Measurements from ENCODE around the gene MYO1D. TPM values are rescaled to one million over a fixed set of nuclear protein-coding genes. Genes with fewer than 3 reads are reported as not detected.

MYO1D gene
- total RNA-seq, 1 experiment from 2014 or later, result 29.9 TPM

DNA sequence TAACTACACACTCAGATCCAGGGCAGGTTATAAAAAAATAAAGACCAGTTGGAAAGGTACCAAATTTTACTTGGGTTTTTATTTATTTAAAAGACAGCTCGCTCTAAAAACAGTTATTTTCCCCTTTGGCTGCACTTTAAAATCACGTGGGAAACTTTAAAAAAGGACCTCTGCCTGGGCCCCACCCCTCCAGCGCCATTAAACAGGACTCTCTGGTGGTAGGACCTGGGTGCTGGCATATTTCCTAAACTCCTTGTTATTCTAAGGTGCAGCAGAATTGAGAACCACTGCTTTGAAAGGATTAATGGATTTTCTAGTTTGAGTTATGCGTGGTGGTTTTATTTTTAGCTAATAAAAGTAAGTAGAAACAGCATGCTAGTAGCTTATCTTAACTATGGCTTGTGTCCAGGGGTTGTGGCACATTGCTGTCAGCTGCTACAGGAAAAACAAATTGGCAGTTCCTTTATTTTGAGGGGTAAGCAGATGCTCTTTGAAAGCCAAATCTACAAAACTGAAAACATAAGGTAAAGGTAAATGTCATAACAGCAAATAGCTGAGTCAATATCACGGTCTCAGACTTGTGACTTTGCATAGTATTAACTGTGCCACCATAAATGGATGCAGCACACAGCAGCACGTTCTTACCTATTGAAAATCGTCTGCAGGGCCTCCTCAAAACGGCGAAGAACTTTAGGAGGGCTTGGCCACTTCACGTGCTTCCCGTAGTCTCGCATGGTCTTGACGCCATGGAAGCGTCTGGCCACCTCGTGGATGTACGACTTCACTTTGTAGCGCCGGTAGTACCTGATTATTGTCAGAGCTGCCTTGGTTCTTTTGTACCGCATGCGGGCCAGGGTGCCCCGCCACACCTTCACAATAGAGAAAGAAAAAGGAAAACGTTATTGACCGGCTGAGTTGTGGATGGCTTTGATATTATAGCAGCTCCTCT is 218.2 kb downstream of the MYO1D start:
- ATAC-seq (no peak), DNase-seq (ENCODE audit: low spot score) (no peak)
- no peaks in the 10 kb centered on the region for H3K4me1 Mint-ChIP-seq
- no peak overlapping the region for H3K27ac Mint-ChIP-seq
- POLR2A ChIA-PET, result no interaction called here
- H3K27me3 Mint-ChIP-seq (ENCODE audit: low read depth), result no peaks in the 10 kb centered on the region
- TF ChIP-seq ESRRA (CRISPR knock-in tag; IDR thresholded peaks at IDR 0.05; ENCODE audit: borderline replicate concordance), result no peak
- TF ChIP-seq CBFB (CRISPR knock-in tag; IDR thresholded peaks at IDR 0.05; ENCODE audit: low read depth), result no peak
- TF ChIP-seq CREB1 (CRISPR knock-in tag; IDR thresholded peaks at IDR 0.05), result no peak
- TF ChIP-seq ZNF138 (CRISPR knock-in tag; conservative IDR thresholded peaks at IDR 0.05), result no peak
- TF ChIP-seq, protein P1, sequence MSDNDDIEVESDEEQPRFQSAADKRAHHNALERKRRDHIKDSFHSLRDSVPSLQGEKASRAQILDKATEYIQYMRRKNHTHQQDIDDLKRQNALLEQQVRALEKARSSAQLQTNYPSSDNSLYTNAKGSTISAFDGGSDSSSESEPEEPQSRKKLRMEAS (CRISPR knock-in tag; IDR thresholded peaks at IDR 0.05), result no peak
- TF ChIP-seq, protein P2, sequence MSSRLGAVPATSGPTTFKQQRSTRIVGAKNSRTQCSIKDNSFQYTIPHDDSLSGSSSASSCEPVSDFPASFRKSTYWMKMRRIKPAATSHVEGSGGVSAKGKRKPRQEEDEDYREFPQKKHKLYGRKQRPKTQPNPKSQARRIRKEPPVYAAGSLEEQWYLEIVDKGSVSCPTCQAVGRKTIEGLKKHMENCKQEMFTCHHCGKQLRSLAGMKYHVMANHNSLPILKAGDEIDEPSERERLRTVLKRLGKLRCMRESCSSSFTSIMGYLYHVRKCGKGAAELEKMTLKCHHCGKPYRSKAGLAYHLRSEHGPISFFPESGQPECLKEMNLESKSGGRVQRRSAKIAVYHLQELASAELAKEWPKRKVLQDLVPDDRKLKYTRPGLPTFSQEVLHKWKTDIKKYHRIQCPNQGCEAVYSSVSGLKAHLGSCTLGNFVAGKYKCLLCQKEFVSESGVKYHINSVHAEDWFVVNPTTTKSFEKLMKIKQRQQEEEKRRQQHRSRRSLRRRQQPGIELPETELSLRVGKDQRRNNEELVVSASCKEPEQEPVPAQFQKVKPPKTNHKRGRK (CRISPR knock-in tag; IDR thresholded peaks at IDR 0.05; ENCODE audit: borderline replicate concordance), result no peak
- TF ChIP-seq, protein P3, sequence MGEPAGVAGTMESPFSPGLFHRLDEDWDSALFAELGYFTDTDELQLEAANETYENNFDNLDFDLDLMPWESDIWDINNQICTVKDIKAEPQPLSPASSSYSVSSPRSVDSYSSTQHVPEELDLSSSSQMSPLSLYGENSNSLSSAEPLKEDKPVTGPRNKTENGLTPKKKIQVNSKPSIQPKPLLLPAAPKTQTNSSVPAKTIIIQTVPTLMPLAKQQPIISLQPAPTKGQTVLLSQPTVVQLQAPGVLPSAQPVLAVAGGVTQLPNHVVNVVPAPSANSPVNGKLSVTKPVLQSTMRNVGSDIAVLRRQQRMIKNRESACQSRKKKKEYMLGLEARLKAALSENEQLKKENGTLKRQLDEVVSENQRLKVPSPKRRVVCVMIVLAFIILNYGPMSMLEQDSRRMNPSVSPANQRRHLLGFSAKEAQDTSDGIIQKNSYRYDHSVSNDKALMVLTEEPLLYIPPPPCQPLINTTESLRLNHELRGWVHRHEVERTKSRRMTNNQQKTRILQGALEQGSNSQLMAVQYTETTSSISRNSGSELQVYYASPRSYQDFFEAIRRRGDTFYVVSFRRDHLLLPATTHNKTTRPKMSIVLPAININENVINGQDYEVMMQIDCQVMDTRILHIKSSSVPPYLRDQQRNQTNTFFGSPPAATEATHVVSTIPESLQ (CRISPR knock-in tag; IDR thresholded peaks at IDR 0.05), result no peak
- no peak for TF ChIP-seq ZNF121 (CRISPR knock-in tag; IDR thresholded peaks at IDR 0.05)
- TF ChIP-seq, protein P4, sequence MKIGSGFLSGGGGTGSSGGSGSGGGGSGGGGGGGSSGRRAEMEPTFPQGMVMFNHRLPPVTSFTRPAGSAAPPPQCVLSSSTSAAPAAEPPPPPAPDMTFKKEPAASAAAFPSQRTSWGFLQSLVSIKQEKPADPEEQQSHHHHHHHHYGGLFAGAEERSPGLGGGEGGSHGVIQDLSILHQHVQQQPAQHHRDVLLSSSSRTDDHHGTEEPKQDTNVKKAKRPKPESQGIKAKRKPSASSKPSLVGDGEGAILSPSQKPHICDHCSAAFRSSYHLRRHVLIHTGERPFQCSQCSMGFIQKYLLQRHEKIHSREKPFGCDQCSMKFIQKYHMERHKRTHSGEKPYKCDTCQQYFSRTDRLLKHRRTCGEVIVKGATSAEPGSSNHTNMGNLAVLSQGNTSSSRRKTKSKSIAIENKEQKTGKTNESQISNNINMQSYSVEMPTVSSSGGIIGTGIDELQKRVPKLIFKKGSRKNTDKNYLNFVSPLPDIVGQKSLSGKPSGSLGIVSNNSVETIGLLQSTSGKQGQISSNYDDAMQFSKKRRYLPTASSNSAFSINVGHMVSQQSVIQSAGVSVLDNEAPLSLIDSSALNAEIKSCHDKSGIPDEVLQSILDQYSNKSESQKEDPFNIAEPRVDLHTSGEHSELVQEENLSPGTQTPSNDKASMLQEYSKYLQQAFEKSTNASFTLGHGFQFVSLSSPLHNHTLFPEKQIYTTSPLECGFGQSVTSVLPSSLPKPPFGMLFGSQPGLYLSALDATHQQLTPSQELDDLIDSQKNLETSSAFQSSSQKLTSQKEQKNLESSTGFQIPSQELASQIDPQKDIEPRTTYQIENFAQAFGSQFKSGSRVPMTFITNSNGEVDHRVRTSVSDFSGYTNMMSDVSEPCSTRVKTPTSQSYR (CRISPR knock-in tag; IDR thresholded peaks at IDR 0.05), result no peak
- peaks cover 3% of the 10 kb centered on the region; the same call in 1 of the 2 replicates for H3K36me3 Mint-ChIP-seq
- CTCF ChIA-PET, result interaction anchor here (0.6 to 2.0 kb wide), 58 partner anchors 9 to 406 kb away, joined by 3 to 23 read pairs (median 4); partner anchors contain the start of genes CDK5R1, MYO1D and PSMD11
- no peak overlapping the region for H3K4me3 Mint-ChIP-seq
- no peaks in the 10 kb centered on the region for H3K9me3 Mint-ChIP-seq

DNA sequence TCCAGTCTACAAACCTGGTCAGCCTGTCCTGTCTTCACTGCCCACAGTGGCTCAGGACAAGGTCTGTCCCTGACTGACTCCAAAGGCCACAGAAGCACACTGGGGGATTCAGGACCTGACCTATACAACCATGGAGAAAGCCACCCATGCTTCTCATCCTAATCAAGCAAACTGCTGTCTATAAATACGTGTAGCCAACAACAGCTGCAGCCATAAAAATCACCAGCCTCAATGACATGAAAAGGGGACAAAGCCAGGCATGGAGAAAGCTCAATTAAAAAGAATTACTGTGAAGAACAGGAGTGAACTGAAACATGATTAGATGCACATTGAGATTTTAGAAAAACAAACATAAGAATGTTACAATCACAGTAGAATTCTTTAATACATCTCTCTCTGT is 220.0 kb downstream of the MYO1D start:
- no peaks in the 10 kb centered on the region for H3K9me3 Mint-ChIP-seq
- H3K27ac Mint-ChIP-seq, result no peak overlapping the region
- CTCF ChIA-PET, result no interaction called here
- no peak for ATAC-seq
- no peaks in the 10 kb centered on the region for H3K4me1 Mint-ChIP-seq
- no peak overlapping the region for H3K4me3 Mint-ChIP-seq
- no peak for DNase-seq (ENCODE audit: low spot score)
- POLR2A ChIA-PET, result no interaction called here
- no peaks in the 10 kb centered on the region for H3K27me3 Mint-ChIP-seq (ENCODE audit: low read depth)
- H3K36me3 Mint-ChIP-seq, result peaks cover 14% of the 10 kb centered on the region
- TF ChIP-seq, protein P5, sequence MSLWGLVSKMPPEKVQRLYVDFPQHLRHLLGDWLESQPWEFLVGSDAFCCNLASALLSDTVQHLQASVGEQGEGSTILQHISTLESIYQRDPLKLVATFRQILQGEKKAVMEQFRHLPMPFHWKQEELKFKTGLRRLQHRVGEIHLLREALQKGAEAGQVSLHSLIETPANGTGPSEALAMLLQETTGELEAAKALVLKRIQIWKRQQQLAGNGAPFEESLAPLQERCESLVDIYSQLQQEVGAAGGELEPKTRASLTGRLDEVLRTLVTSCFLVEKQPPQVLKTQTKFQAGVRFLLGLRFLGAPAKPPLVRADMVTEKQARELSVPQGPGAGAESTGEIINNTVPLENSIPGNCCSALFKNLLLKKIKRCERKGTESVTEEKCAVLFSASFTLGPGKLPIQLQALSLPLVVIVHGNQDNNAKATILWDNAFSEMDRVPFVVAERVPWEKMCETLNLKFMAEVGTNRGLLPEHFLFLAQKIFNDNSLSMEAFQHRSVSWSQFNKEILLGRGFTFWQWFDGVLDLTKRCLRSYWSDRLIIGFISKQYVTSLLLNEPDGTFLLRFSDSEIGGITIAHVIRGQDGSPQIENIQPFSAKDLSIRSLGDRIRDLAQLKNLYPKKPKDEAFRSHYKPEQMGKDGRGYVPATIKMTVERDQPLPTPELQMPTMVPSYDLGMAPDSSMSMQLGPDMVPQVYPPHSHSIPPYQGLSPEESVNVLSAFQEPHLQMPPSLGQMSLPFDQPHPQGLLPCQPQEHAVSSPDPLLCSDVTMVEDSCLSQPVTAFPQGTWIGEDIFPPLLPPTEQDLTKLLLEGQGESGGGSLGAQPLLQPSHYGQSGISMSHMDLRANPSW (CRISPR knock-in tag; conservative IDR thresholded peaks at IDR 0.05; ENCODE audit: low read depth), result no peak
- TF ChIP-seq ZNF121 (CRISPR knock-in tag; IDR thresholded peaks at IDR 0.05) (no peak), TEAD1 (CRISPR knock-in tag; IDR thresholded peaks at IDR 0.05) (no peak), ZNF138 (CRISPR knock-in tag; conservative IDR thresholded peaks at IDR 0.05) (no peak), EMX1 (CRISPR knock-in tag; IDR thresholded peaks at IDR 0.05) (no peak), NR1H2 (CRISPR knock-in tag; IDR thresholded peaks at IDR 0.05) (no peak), ZNF416 (CRISPR knock-in tag; IDR thresholded peaks at IDR 0.05) (no peak), KAT7 (CRISPR knock-in tag; IDR thresholded peaks at IDR 0.05; ENCODE audit: borderline replicate concordance) (no peak), PRRX2 (CRISPR knock-in tag; IDR thresholded peaks at IDR 0.05) (no peak), NFYB (CRISPR knock-in tag; conservative IDR thresholded peaks at IDR 0.05; ENCODE audit: low read depth) (no peak), FOXJ3 (CRISPR knock-in tag; IDR thresholded peaks at IDR 0.05; ENCODE audit: borderline replicate concordance) (no peak), GTF2I (CRISPR knock-in tag; conservative IDR thresholded peaks at IDR 0.05) (no peak), TCF7 (CRISPR knock-in tag; IDR thresholded peaks at IDR 0.05; ENCODE audit: low read depth) (no peak)
- TF ChIP-seq, protein P2 (CRISPR knock-in tag; IDR thresholded peaks at IDR 0.05; ENCODE audit: borderline replicate concordance), result no peak
- TF ChIP-seq, protein P6, sequence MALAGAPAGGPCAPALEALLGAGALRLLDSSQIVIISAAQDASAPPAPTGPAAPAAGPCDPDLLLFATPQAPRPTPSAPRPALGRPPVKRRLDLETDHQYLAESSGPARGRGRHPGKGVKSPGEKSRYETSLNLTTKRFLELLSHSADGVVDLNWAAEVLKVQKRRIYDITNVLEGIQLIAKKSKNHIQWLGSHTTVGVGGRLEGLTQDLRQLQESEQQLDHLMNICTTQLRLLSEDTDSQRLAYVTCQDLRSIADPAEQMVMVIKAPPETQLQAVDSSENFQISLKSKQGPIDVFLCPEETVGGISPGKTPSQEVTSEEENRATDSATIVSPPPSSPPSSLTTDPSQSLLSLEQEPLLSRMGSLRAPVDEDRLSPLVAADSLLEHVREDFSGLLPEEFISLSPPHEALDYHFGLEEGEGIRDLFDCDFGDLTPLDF (CRISPR knock-in tag; IDR thresholded peaks at IDR 0.05), result no peak
